Mesothelial cell of epicardium (in vitro differentiated cells): ENCODE measurements around the gene C14orf132. TPM values are rescaled to one million over a fixed set of nuclear protein-coding genes. Genes with fewer than 3 reads are reported as not detected.
A peak's percentile ranks its signal among the peaks of the same experiment; 100 is the strongest.

ENCODE experiments used
- DNase-seq, 2 experiments: peaks; one replicate each; pipeline ENCODE4 v3.0.0; 2021; ENCODE audit warnings: low spot score in 2 of 2; ENCODE audit not compliant: unreplicated experiment in 2 of 2
- H3K27ac Mint-ChIP-seq: 2 replicates; pipeline ENCODE4 v1.8.0; 2021; ENCODE audit warnings: mixed read lengths
- H3K27me3 Mint-ChIP-seq: 2 replicates; pipeline ENCODE4 v1.8.0; 2021; ENCODE audit warnings: low read depth, mixed read lengths
- H3K36me3 Mint-ChIP-seq: 2 replicates; pipeline ENCODE4 v1.8.0; 2021; ENCODE audit warnings: mixed read lengths
- H3K4me1 Mint-ChIP-seq: 2 replicates; pipeline ENCODE4 v1.8.0; 2021; ENCODE audit warnings: mixed read lengths
- H3K4me3 Mint-ChIP-seq: 2 replicates; pipeline ENCODE4 v1.8.0; 2021; ENCODE audit warnings: mild to moderate bottlenecking, moderate library complexity, mixed read lengths
- H3K9me3 Mint-ChIP-seq: 2 replicates; pipeline ENCODE4 v1.8.0; 2021; ENCODE audit warnings: mixed read lengths
- CTCF ChIP-seq: fragments of 200-600 bp; sonication (generic); IDR thresholded peaks from one replicate; pipeline ENCODE4 v1.5.0; 2021; ENCODE audit warnings: antibody characterized with exemption; ENCODE audit not compliant: unreplicated experiment
- total RNA-seq: library from RNA; stranded (reverse); gene quantifications from 3 replicates; pipeline ENCODE4 v1.2.1, GENCODE V29; 2021

Gene C14orf132
- total RNA-seq, 1 donor from 2014 or later: 40.6 TPM

DNA sequence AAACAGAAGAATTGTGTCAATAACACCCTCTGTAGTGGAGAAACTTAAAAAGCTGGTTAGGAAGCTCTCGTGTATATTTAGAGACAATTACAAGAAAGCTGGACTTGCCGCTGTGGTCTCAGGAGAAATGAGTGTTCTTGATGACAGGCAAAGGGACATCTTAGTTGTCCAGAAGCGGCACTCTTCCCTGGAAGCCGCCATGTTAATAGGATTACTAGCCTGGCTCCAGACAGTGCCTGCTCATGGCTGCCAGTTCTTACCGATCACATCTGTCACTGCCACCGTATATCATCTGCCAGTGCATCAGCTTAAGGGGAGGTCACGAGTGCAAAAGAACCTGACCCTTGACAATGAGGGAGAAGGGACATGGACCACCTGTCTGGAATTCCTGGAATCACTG lies 48.9 kb downstream of the C14orf132 start:
- Mint-ChIP-seq H3K36me3 (peaks cover 11% of the 10 kb centered on the region), H3K27me3 (no peaks in the 10 kb centered on the region), H3K4me1 (peaks cover 17% of the 10 kb centered on the region), H3K27ac (no peak overlapping the region), H3K9me3 (no peaks in the 10 kb centered on the region), H3K4me3 (no peak overlapping the region)
- no peak for TF ChIP-seq CTCF
- DNase-seq: no peak

DNA sequence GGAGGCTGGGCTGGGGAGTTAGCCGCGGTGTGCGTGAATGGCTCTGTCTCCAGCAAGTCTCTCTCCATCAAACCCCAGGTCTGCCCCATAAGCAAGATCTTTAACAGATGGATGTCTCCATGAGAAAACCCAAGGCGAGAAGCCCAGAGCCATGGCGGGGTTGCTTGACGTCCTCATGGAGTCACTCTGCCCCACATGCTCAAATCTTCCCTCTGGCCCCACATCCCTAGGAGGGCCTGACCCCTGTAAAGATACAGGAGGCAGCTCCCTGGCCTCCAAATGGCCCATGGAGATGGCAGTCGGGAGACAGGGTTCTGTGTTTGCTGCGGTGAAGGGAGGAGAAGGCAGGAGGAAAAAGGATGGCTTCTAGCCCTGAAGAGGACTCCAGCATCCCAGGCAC lies 49.3 kb downstream of the C14orf132 start:
- Mint-ChIP-seq H3K4me3 (no peak overlapping the region), H3K27me3 (no peaks in the 10 kb centered on the region), H3K27ac (no peak overlapping the region), H3K36me3 (peaks cover 11% of the 10 kb centered on the region), H3K4me1 (peaks cover 13% of the 10 kb centered on the region), H3K9me3 (no peaks in the 10 kb centered on the region)
- no peak for DNase-seq
- TF ChIP-seq CTCF: no peak

DNA sequence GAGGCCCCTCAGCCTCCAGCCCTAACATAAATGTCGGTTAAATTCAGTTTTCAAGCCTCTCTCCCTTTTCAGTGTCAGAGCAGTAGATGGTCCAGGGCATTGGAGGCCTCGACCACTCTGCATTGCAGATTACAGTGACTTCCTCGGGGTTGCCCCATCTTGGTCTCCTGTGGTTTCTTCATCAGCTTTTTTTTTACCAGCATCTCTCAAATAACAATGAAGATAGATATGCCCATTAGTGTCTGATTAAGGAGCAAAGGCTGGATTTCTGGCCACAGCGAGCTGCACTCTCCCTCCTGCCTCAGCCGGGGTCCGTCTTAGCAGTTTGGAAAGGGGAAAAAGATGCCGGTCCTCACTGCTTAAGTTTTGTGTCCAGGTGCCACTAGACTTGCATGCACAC lies 49.7 kb downstream of the C14orf132 start:
- Mint-ChIP-seq H3K9me3 (no peaks in the 10 kb centered on the region), H3K27me3 (no peaks in the 10 kb centered on the region), H3K4me3 (no peak overlapping the region)

GRCh38 chr14:96089401-96089800 lies 50.2 kb downstream of the C14orf132 start:
- Mint-ChIP-seq H3K4me3 (no peak overlapping the region), H3K27ac (no peak overlapping the region), H3K4me1 (peaks cover 11% of the 10 kb centered on the region), H3K36me3 (peaks cover 11% of the 10 kb centered on the region), H3K9me3 (no peaks in the 10 kb centered on the region), H3K27me3 (no peaks in the 10 kb centered on the region)
- no peak for DNase-seq
- TF ChIP-seq CTCF: no peak

More for the DNA sequence above, 49.7 kb downstream of the C14orf132 start:
- Mint-ChIP-seq H3K36me3 (peaks cover 11% of the 10 kb centered on the region), H3K27ac (no peak overlapping the region), H3K4me1 (peaks cover 11% of the 10 kb centered on the region)
- DNase-seq: no peak
- TF ChIP-seq CTCF: no peak

GRCh38 chr14:96090441-96091148 lies 51.4 kb downstream of the C14orf132 start:
- Mint-ChIP-seq H3K4me3 (no peak overlapping the region), H3K4me1 (peaks cover 11% of the 10 kb centered on the region), H3K27ac (peak overlapping the region; percentile 16), H3K36me3 (peaks cover 11% of the 10 kb centered on the region), H3K9me3 (no peaks in the 10 kb centered on the region), H3K27me3 (no peaks in the 10 kb centered on the region)
- DNase-seq: peak in 1 of 2 experiments; percentile 69
- no peak for TF ChIP-seq CTCF
